Measurements from ENCODE around the gene LAPTM5.
"Not testable (repeated sequence)": the region's sequence is repeated elsewhere in the genome, so short reads cannot be mapped to it uniquely, and the experiment has no call there.

Gene LAPTM5, protein sequence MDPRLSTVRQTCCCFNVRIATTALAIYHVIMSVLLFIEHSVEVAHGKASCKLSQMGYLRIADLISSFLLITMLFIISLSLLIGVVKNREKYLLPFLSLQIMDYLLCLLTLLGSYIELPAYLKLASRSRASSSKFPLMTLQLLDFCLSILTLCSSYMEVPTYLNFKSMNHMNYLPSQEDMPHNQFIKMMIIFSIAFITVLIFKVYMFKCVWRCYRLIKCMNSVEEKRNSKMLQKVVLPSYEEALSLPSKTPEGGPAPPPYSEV

GRCh38 chr1:30757352-30758120 lies at the start of gene LAPTM5:
LAPTM5 (minus strand) TSS chr1:30757774; CDS start chr1:30757745, 29 bp downstream.
- no peak for DNase-seq

- no peak for DNase-seq
These were observed 49.1 kb upstream of the LAPTM5 start for GRCh38 chr1:30806381-30807317.

GRCh38 chr1:30805304-30806003 lies 47.9 kb upstream of the LAPTM5 start:
- no peak for DNase-seq

GRCh38 chr1:30804822-30805221 lies 47.2 kb upstream of the LAPTM5 start:
- DNase-seq: no peak

- no peak for DNase-seq
These were observed 46.8 kb upstream of the LAPTM5 start for GRCh38 chr1:30804352-30804751.

DNA sequence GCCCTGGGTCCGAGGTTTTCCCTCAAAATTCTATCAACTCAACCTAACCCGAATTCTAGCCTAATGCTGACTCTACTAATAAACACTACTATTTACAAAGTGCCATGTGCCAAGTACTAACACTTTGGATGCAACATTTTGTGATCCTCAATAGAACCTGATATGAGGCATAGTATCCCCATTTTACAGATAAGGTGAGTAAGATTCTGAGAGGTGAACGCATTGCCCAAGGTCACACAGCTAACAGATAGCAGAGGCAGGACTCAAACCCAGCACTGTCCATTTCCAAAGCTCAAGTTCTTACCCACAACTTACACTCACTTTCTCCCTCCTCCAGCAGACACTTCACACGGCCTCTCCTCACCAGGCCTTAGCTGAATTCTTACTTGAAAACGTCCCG lies 46.0 kb upstream of the LAPTM5 start:
- DNase-seq: no peak

GRCh38 chr1:30801771-30802198 lies 44.2 kb upstream of the LAPTM5 start:
- DNase-seq: peak; percentile 88

DNA sequence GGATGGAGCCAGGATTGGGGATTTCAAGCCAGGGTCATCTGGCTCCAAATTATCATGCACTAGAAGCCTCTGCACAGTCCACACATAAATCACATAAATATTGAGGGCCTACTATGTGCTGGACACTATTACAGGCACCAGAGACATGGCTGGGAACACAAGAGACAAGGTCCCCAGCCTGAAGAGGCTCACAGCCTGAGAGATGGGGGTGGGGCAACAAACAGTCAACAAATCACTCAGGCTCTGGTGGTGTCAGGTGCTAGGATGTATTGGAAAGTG lies 41.6 kb upstream of the LAPTM5 start:
- no peak for DNase-seq

DNA sequence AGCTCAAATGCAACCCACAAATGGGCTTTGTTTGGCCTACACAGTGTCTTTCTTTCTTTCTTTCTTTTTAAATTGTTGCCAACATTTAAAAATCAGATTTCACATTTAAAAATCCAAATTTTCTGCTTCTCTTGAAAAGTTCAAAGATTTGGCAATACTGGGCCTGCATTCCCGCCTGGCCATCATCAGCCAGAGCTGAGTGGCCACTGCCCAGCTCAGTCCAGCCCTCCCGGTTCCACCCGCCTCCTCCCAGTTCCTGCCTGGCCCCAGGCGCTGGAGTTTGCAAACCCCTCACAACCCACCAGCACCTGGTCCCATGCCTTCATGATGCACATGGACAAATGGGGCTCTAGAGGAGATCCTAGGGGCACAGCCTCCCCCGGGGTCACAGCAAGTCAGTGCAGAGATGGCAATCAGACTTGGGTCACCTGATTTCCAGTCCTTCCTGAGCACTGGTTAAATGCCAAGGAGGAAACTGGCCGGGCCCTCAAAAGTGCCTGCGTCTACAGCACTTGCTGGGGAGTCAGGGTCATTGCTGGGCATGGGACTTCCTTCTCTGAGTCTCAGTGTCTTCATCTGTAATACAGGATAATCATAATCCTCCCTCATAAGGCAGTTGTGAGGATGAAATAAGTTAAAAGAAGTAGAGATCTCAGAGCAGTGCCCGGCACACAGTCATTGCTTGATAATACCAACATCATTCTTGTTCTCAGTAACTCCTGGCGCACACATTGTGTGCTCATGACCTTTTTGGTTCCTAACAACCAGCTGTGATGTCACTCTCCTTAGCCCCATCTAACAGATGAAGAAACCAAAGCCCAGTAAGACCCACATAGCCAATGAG lies 41.0 kb upstream of the LAPTM5 start:
- no peak for DNase-seq

- no peak for DNase-seq
These were observed 37.5 kb upstream of the LAPTM5 start for GRCh38 chr1:30795026-30795425.

- DNase-seq: no peak
These were observed 36.7 kb upstream of the LAPTM5 start for GRCh38 chr1:30794260-30794659.

GRCh38 chr1:30793209-30793608 lies 35.6 kb upstream of the LAPTM5 start:
- no peak for DNase-seq

- DNase-seq: no peak
These were observed 34.3 kb upstream of the LAPTM5 start for GRCh38 chr1:30791868-30792267.

DNA sequence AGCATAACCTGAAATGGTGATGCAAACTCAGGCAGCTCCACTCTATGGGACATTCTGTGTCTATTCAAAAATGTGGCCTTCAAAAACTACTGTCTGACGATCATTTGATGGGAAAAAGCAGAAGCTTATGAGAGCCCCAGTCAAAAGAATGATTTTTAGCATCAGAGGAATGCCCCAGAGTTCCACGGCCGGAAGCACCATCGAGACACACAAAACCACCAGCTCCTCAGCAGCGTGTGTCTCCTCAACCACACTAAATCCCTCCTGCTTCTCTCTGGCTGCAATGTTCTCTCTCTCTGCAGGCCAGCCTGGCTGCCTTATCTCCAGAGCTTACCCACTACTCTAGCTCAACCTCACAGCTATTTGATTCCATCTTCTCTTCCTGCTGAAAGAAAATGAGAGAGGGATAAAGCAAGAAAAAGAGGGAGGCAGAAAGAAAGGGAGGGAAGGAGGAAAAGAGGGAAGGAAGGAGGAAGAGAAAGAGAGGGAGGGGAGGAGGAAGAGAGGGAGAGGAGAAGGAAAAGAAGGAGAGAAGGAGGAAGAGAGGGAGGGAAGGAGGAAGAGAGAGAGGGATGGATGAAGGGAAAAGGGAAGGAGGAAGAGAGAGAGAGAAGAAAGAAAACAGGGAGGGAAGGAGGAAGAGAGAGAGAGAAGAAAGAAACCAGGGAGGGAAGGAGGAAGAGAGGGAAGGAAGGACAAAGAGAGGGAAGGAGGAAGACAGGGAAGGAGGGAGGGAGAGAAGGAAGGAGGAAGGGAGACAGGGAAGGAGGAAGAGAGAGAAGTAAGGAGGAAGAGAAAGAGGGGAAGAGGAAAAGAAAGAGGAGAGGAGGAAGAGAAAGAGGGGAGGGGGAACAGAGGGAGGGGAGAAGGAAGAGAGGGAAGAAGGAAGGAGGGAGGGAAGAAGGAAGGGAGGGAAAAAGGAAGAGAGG lies 33.5 kb upstream of the LAPTM5 start:
- no peak for DNase-seq

- DNase-seq: not testable (repeated sequence)
These were observed 32.6 kb upstream of the LAPTM5 start for GRCh38 chr1:30790256-30790525.

DNA sequence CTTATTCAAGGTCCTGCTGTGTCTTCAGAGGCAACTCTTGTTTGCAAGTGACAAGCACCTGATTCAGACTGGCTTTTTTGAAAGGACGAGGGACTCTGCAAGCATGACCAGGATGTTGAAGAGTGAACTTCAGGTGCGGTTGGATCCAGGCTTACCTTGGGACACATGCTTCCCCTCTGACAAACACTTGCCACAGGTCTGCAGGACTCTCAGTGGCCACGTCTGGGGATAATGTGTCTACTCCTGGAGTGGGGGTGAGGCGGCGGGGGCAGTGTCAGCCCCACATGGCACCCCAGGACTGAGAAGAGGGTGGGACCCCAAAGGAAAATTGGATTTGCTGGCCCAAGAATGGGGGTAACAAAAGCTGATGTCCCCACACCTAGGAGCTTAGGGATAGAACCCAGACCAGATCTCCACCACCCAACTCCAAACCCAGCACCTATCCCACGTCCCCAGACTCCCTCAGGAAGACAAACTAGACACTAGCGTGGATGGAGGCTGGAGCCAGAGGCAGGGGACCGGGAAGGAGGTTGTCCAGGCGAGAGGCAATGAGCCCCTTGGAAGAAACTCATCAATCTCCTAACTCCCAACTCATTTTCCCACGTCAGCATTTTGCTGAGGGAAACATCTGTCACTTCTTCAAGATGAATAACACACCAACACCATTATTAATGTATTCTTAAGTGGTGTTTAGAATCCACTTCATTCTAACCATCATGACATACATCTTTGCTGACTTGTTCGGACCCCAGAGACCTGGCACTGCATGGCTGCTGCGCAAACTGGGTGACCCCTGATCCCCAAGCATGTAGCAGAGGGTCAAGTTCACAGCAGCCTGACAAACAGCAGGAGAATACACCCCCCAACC lies 32.0 kb upstream of the LAPTM5 start:
- no peak for DNase-seq

GRCh38 chr1:30788580-30789387 lies 31.2 kb upstream of the LAPTM5 start:
- no peak for DNase-seq

DNA sequence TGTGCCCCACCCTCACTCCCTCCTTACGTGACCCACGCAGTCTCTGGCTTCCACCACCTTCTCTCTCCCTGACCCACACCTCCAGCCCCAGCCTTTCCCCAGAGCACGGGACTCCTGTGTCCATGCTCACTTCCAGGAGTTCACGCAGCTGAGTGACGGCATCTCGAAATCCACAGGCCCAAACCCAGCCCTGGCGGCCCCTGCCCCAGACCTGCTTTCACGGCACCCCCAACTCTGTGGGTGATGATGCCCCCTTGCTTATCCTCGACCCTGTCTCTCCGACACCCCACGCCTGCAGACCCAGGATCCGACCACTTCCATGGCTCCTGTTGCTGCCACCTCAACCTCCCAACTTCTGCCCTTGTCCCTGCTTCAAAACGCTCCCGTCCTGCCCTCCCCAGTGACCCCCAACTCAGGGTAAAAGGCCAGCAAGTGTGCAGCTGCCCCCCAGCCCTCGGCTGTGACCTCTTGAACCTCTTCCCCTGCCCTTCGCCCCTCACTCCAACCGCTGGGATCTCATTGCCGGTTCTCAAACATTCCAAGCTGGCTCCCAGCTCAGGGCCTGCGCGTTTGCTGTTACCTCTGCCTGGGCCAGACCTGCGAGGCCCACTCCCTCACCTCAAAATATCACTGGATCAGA lies 30.4 kb upstream of the LAPTM5 start:
- DNase-seq: no peak

DNA sequence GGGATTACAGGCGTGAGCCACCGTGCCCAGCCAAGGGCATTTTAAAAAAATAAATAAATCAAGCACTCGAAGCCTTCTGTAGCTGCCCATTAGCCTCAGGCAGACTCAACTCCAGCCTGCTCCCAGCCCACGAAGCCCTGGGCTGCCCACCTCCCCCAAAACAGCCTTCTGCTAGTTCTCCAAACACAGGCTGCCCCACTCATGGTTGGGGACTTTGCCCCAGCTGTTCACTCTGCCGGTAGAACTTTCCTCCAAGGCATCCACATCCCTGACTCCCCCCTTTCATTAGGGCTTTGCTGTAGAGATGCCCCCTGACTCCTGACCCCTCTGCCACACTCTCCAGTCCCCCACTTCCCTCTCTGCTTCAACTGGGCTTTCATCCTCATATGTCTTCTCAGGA lies 29.7 kb upstream of the LAPTM5 start:
- DNase-seq: no peak

Data from midbrain (tissue), 1 donor.